ENCODE measurements around the gene KCNQ5.

GRCh38 chr6:72936766-72937559, 315.1 kb downstream of the KCNQ5 start:
- TF ChIP-seq EP300 (IDR thresholded peaks at IDR 0.05): no peak
- TF ChIP-seq, protein P1, sequence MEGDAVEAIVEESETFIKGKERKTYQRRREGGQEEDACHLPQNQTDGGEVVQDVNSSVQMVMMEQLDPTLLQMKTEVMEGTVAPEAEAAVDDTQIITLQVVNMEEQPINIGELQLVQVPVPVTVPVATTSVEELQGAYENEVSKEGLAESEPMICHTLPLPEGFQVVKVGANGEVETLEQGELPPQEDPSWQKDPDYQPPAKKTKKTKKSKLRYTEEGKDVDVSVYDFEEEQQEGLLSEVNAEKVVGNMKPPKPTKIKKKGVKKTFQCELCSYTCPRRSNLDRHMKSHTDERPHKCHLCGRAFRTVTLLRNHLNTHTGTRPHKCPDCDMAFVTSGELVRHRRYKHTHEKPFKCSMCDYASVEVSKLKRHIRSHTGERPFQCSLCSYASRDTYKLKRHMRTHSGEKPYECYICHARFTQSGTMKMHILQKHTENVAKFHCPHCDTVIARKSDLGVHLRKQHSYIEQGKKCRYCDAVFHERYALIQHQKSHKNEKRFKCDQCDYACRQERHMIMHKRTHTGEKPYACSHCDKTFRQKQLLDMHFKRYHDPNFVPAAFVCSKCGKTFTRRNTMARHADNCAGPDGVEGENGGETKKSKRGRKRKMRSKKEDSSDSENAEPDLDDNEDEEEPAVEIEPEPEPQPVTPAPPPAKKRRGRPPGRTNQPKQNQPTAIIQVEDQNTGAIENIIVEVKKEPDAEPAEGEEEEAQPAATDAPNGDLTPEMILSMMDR (IDR thresholded peaks at IDR 0.05): no peak
